Liver (tissue), 9 donors: ENCODE measurements around the gene ARHGAP19. TPM values are rescaled to one million over a fixed set of nuclear protein-coding genes. Genes with fewer than 3 reads are reported as not detected.

Experiments used
- DNase-seq: peaks from one replicate; pipeline ENCODE4 v3.0.0-alpha.2; 2017; ENCODE audit warnings: low spot score
- H3K27ac ChIP-seq, 2 donors: one replicate each; pipeline ENCODE4 v1.7.0; 2013; ENCODE audit warnings: inconsistent platforms in 2 of 2, low read length in 2 of 2, control low read depth in 1 of 2, low read depth in 1 of 2, mild to moderate bottlenecking in 1 of 2
- H3K27me3 ChIP-seq, 4 donors: one replicate each; pipeline versions ENCODE4 v1.6.1 to v1.7.0; 2013; ENCODE audit warnings: low read length in 3 of 4, inconsistent platforms in 1 of 4, mild to moderate bottlenecking in 1 of 4, moderate library complexity in 1 of 4; ENCODE audit not compliant: control insufficient read depth in 4 of 4, insufficient read depth in 4 of 4
- H3K36me3 ChIP-seq, 4 donors: one replicate each; pipeline versions ENCODE4 v1.6.1 to v1.7.0; 2013; ENCODE audit warnings: low read length in 3 of 4, mild to moderate bottlenecking in 3 of 4, low read depth in 1 of 4, moderate library complexity in 1 of 4; ENCODE audit not compliant: control insufficient read depth in 4 of 4, insufficient read depth in 3 of 4
- H3K4me1 ChIP-seq, 4 donors: one replicate each; pipeline versions ENCODE4 v1.6.1 to v1.7.0; 2013; ENCODE audit warnings: low read length in 3 of 4, mild to moderate bottlenecking in 3 of 4, moderate library complexity in 1 of 4; ENCODE audit not compliant: control insufficient read depth in 4 of 4, insufficient read depth in 4 of 4
- H3K4me3 ChIP-seq, 3 donors: one replicate each; pipeline versions ENCODE4 v1.6.1 to v1.7.0; 2013; ENCODE audit warnings: low read length in 3 of 3, control low read depth in 1 of 3, low read depth in 1 of 3, mild to moderate bottlenecking in 1 of 3
- H3K9ac ChIP-seq, 2 donors: one replicate each; pipeline ENCODE4 v1.7.0; 2013; ENCODE audit warnings: low read length in 2 of 2, mild to moderate bottlenecking in 2 of 2, moderate library complexity in 2 of 2, control low read depth in 1 of 2, low read depth in 1 of 2
- H3K9me3 ChIP-seq, 4 donors: one replicate each; pipeline versions ENCODE4 v1.6.1 to v1.7.0; 2013; ENCODE audit warnings: low read length in 3 of 4; ENCODE audit not compliant: control insufficient read depth in 4 of 4
- EGR1 ChIP-seq, 2 donors: IDR thresholded peaks; 2 replicates each; pipeline ENCODE4 v1.6.1; 2016 to 2018; ENCODE audit warnings: antibody characterized with exemption in 2 of 2, low read depth in 2 of 2
- FOXA1 ChIP-seq: IDR thresholded peaks from 2 replicates; pipeline ENCODE4 v1.6.1; 2016; ENCODE audit warnings: antibody characterized with exemption
- FOXA2 ChIP-seq: IDR thresholded peaks from 2 replicates; pipeline ENCODE4 v1.6.1; 2016; ENCODE audit warnings: antibody characterized with exemption
- GABPA ChIP-seq, 2 donors: IDR thresholded peaks in 1 of 2; conservative IDR thresholded peaks in 1 of 2; 2 replicates each; pipeline ENCODE4 v1.6.1; 2016; ENCODE audit warnings: antibody characterized with exemption in 2 of 2, mild to moderate bottlenecking in 1 of 2, moderate library complexity in 1 of 2
- HNF4A ChIP-seq, 2 donors: conservative IDR thresholded peaks; 2 replicates each; pipeline ENCODE4 v1.6.1; 2016; ENCODE audit warnings: antibody characterized with exemption in 2 of 2, mild to moderate bottlenecking in 2 of 2
- HNF4G ChIP-seq: IDR thresholded peaks from 2 replicates; pipeline ENCODE4 v1.6.1; 2016; ENCODE audit warnings: antibody characterized with exemption
- JUND ChIP-seq, 2 donors: IDR thresholded peaks; 2 replicates each; pipeline ENCODE4 v1.6.1; 2016; ENCODE audit warnings: antibody characterized with exemption in 2 of 2
- NR2F2 ChIP-seq: IDR thresholded peaks from 2 replicates; pipeline ENCODE4 v1.6.1; 2016; ENCODE audit warnings: antibody characterized with exemption
- RAD21 ChIP-seq, 2 donors: IDR thresholded peaks; 2 replicates each; pipeline ENCODE4 v1.6.1; 2016; ENCODE audit warnings: antibody characterized with exemption in 2 of 2, mild to moderate bottlenecking in 2 of 2
- RXRA ChIP-seq, 2 donors: IDR thresholded peaks; 2 replicates each; pipeline ENCODE4 v1.6.1; 2017 to 2018; ENCODE audit warnings: antibody characterized with exemption in 2 of 2, mild to moderate bottlenecking in 1 of 2
- SP1 ChIP-seq: IDR thresholded peaks from 2 replicates; pipeline ENCODE4 v1.6.1; 2018; ENCODE audit warnings: antibody characterized with exemption, mild to moderate bottlenecking
- TAF1 ChIP-seq: conservative IDR thresholded peaks from 2 replicates; pipeline ENCODE4 v1.6.1; 2016; ENCODE audit warnings: antibody characterized with exemption, mild to moderate bottlenecking
- YY1 ChIP-seq: IDR thresholded peaks from 2 replicates; pipeline ENCODE4 v1.6.1; 2016; ENCODE audit warnings: antibody characterized with exemption, mild to moderate bottlenecking
- ZBTB33 ChIP-seq: IDR thresholded peaks from 2 replicates; pipeline ENCODE4 v1.6.1; 2016; ENCODE audit warnings: antibody characterized with exemption
- WGBS: extraction: QIAGEN DNeasy Blood & Tissue Kit; methylation state at CpG from one replicate; pipeline ENCODE4 v1.1.7; 2013; 5-methylcytosine and 5-hydroxymethylcytosine counted together
- polyA plus RNA-seq, 2 donors: library from polyadenylated mRNA; stranded (reverse) in 1 of 2; unstranded in 1 of 2; fragments of 200-250 nt in 1 of 2; fragments of >200 nt in 1 of 2; fragmentation: Nextera tagmentation in 1 of 2; extraction: Ambion mirVana in 1 of 2; gene quantifications; one replicate each; pipeline versions ENCODE4 v1.2.1 to v1.2.3, GENCODE V29; 2013 to 2015
- total RNA-seq, 2 donors: library from RNA; depleted of rRNA; stranded (reverse); fragments of >200 nt; gene quantifications; one replicate each; pipeline ENCODE4 v1.2.3, GENCODE V29; 2014
- TF ChIP-seq, protein P1 (sequence below): IDR thresholded peaks from 2 replicates; pipeline ENCODE4 v1.6.1; 2016; ENCODE audit warnings: antibody characterized with exemption
- TF ChIP-seq, protein P2 (sequence below): fragments of 150-350 bp; IDR thresholded peaks from 2 replicates; pipeline ENCODE4 v1.5.1; 2017; ENCODE audit warnings: improper control_type of control experiment, low read depth, low read length; ENCODE audit not compliant: missing input control
- TF ChIP-seq, protein P3 (sequence below): IDR thresholded peaks from 2 replicates; pipeline ENCODE4 v1.6.1; 2016; ENCODE audit warnings: antibody characterized with exemption, mild to moderate bottlenecking
- TF ChIP-seq, protein P4 (sequence below): IDR thresholded peaks from 2 replicates; pipeline ENCODE4 v1.6.1; 2016; ENCODE audit warnings: antibody characterized with exemption
- donor health status: healthy.
- donor health status: healthy.
- donor health status: healthy.
- donor health status: healthy.
- donor health status: healthy.

ARHGAP19 gene
- total and polyA plus RNA-seq, 4 donors: 1.6 to 23.4 (median 3.6) TPM

DNA sequence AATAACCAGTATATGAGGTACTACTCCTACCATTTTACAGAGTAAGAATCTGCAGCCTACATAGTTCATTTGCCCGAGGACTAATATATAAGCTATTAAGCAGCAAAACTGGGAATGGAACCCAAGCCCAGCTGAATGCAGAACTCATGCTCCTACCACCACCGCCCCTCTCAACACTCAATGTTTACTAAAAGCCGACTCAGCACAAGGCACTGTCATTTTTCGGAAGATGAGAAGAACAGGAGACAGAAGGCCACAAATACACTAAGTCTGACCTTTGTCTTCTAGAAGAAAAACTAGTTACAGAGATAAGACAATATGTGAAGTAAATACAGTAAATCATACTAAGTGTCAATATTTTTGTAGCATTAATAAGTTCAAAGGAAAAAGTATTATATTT is 66.0 kb downstream of the ARHGAP19 start:
- TF ChIP-seq FOXA1 (no peak), ZBTB33 (no peak), RXRA (IDR thresholded peaks at IDR 0.05) (no peak), SP1 (no peak), JUND (IDR thresholded peaks at IDR 0.05) (no peak), YY1 (no peak), TAF1 (no peak), FOXA2 (no peak), HNF4G (no peak), GABPA (IDR thresholded peaks at IDR 0.05 in 1 of 2, conservative IDR thresholded peaks at IDR 0.05 in 1 of 2) (no peak), HNF4A (conservative IDR thresholded peaks at IDR 0.05) (no peak), EGR1 (IDR thresholded peaks at IDR 0.05; ENCODE audit: low read depth in 2 of 2) (no peak), NR2F2 (no peak), RAD21 (IDR thresholded peaks at IDR 0.05) (no peak)
- TF ChIP-seq, protein P1, sequence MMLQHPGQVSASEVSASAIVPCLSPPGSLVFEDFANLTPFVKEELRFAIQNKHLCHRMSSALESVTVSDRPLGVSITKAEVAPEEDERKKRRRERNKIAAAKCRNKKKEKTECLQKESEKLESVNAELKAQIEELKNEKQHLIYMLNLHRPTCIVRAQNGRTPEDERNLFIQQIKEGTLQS: no peak
- TF ChIP-seq, protein P2, sequence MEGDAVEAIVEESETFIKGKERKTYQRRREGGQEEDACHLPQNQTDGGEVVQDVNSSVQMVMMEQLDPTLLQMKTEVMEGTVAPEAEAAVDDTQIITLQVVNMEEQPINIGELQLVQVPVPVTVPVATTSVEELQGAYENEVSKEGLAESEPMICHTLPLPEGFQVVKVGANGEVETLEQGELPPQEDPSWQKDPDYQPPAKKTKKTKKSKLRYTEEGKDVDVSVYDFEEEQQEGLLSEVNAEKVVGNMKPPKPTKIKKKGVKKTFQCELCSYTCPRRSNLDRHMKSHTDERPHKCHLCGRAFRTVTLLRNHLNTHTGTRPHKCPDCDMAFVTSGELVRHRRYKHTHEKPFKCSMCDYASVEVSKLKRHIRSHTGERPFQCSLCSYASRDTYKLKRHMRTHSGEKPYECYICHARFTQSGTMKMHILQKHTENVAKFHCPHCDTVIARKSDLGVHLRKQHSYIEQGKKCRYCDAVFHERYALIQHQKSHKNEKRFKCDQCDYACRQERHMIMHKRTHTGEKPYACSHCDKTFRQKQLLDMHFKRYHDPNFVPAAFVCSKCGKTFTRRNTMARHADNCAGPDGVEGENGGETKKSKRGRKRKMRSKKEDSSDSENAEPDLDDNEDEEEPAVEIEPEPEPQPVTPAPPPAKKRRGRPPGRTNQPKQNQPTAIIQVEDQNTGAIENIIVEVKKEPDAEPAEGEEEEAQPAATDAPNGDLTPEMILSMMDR: no peak
- TF ChIP-seq, protein P3, sequence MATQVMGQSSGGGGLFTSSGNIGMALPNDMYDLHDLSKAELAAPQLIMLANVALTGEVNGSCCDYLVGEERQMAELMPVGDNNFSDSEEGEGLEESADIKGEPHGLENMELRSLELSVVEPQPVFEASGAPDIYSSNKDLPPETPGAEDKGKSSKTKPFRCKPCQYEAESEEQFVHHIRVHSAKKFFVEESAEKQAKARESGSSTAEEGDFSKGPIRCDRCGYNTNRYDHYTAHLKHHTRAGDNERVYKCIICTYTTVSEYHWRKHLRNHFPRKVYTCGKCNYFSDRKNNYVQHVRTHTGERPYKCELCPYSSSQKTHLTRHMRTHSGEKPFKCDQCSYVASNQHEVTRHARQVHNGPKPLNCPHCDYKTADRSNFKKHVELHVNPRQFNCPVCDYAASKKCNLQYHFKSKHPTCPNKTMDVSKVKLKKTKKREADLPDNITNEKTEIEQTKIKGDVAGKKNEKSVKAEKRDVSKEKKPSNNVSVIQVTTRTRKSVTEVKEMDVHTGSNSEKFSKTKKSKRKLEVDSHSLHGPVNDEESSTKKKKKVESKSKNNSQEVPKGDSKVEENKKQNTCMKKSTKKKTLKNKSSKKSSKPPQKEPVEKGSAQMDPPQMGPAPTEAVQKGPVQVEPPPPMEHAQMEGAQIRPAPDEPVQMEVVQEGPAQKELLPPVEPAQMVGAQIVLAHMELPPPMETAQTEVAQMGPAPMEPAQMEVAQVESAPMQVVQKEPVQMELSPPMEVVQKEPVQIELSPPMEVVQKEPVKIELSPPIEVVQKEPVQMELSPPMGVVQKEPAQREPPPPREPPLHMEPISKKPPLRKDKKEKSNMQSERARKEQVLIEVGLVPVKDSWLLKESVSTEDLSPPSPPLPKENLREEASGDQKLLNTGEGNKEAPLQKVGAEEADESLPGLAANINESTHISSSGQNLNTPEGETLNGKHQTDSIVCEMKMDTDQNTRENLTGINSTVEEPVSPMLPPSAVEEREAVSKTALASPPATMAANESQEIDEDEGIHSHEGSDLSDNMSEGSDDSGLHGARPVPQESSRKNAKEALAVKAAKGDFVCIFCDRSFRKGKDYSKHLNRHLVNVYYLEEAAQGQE: no peak
- TF ChIP-seq, protein P4, sequence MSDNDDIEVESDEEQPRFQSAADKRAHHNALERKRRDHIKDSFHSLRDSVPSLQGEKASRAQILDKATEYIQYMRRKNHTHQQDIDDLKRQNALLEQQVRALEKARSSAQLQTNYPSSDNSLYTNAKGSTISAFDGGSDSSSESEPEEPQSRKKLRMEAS: no peak
- WGBS: 94% methylated on average over 4 of the region's 4 CpGs
- DNase-seq: no peak
- H3K36me3 ChIP-seq: peaks cover 0 to 6% (median 2%) of the 10 kb centered on the region in 4 donors
- H3K9ac ChIP-seq: no peak overlapping the region
- no peaks in the 10 kb centered on the region for H3K27me3 ChIP-seq
- no peaks in the 10 kb centered on the region for H3K9me3 ChIP-seq
- no peak overlapping the region for H3K27ac ChIP-seq
- H3K4me3 ChIP-seq: no peak overlapping the region
- peaks cover 0 to 23% (median 17%) of the 10 kb centered on the region in 4 donors for H3K4me1 ChIP-seq
